ENCODE measurements around the gene TBXA2R. TPM values are rescaled to one million over a fixed set of nuclear protein-coding genes. Genes with fewer than 3 reads are reported as not detected.

TBXA2R gene
- total and polyA plus RNA-seq, 2 donors (not counting 3 experiments of a cell fraction or from before 2014, with no cell fraction given), result 2.4 to 2.9 TPM

GRCh38 chr19:3627351-3627723, 20.7 kb upstream of the TBXA2R start:
- dilution Hi-C loops (cut with MboI; ENCODE audit: extremely low pct_ligation_motif_present, low sequenced_read_pairs), result no loop called here
- no peaks in the 10 kb centered on the region for H3K9me1 ChIP-seq (replicated peaks; ENCODE audit: control insufficient read depth, extremely low read depth, insufficient read depth, low read length)
- no peak overlapping the region for H3K27ac ChIP-seq (ENCODE audit: insufficient read depth, low read depth, low read length)
- intact Hi-C loops (cut with micrococcal nuclease), result loop anchor here (2.0 to 10.0 kb wide), 2 partner anchors 55 to 77 kb away; partner anchors contain the start of genes HMG20B, PIP5K1C and TJP3
- peaks cover 18% of the 10 kb centered on the region for H3K79me2 ChIP-seq (ENCODE audit: control insufficient read depth, insufficient read depth, low read length)
- H3K9me3 ChIP-seq (replicated peaks; ENCODE audit: control insufficient read depth, insufficient read depth, low read length), result no peaks in the 10 kb centered on the region
- no peaks in the 10 kb centered on the region for H4K20me1 ChIP-seq (replicated peaks; ENCODE audit: control insufficient read depth, extremely low read depth, insufficient read depth, low read length)
- no peak overlapping the region for H2AFZ ChIP-seq (ENCODE audit: low read depth, low read length)
- DNase-seq (ENCODE audit: low read depth, low spot score) (no peak), FAIRE-seq (no peak)
- no peak overlapping the region for H3K9ac ChIP-seq (replicated peaks; ENCODE audit: extremely low read depth, insufficient read depth, low read length)
- CTCF ChIA-PET, result interaction anchor here (0.7 to 1.3 kb wide), 2 partner anchors 50 to 65 kb away, joined by 3 to 4 read pairs; no protein-coding TSS in a partner anchor
- no TSS peak for BruUV-seq (replicated peaks)
- TF ChIP-seq GATA2 (IDR thresholded peaks at IDR 0.05; ENCODE audit: insufficient read depth, insufficient read length, low read depth, low read length), result no peak
- TF ChIP-seq POLR2AphosphoS5 (IDR thresholded peaks at IDR 0.05; ENCODE audit: insufficient read depth, low read depth, low read length), result peak; percentile 29
- H3K36me3 ChIP-seq (ENCODE audit: control insufficient read depth in 2 of 2, extremely low read depth in 1 of 2, insufficient read depth in 2 of 2, low read length in 2 of 2), result peaks cover 0 to 20% of the 10 kb centered on the region in 2 experiments
- H3K4me3 ChIP-seq (replicated peaks in 1 of 3; ENCODE audit: insufficient read depth in 1 of 3, low read depth in 1 of 3, low read length in 3 of 3), result no peak overlapping the region
- POLR2A ChIA-PET, result interaction anchor here (0.5 to 1.4 kb wide), 2 partner anchors 18 to 25 kb away, joined by 3 to 4 read pairs; no protein-coding TSS in a partner anchor
- H3K4me2 ChIP-seq (ENCODE audit: insufficient read depth, low read length), result no peak overlapping the region
- H3K4me1 ChIP-seq (ENCODE audit: control insufficient read depth, extremely low read depth, insufficient read depth, low read length), result peaks cover 14% of the 10 kb centered on the region
- no peaks in the 10 kb centered on the region for H3K27me3 ChIP-seq (ENCODE audit: control insufficient read depth in 2 of 2, insufficient read depth in 2 of 2, low read length in 2 of 2)

- Histone ChIP-seq H3K9ac (replicated peaks; ENCODE audit: extremely low read depth, insufficient read depth, low read length) (peak within 1 kb of the TSS; percentile 93), H3K4me1 (ENCODE audit: control insufficient read depth, extremely low read depth, insufficient read depth, low read length) (peaks cover 14% of the 10 kb centered on the region), H3K9me1 (replicated peaks; ENCODE audit: control insufficient read depth, extremely low read depth, insufficient read depth, low read length) (no peaks in the 10 kb centered on the region), H3K4me3 (replicated peaks in 1 of 3; ENCODE audit: insufficient read depth in 1 of 3, low read depth in 1 of 3, low read length in 3 of 3) (peak within 1 kb of the TSS; percentile 70 to 94 (median 88)), H3K36me3 (ENCODE audit: control insufficient read depth in 2 of 2, extremely low read depth in 1 of 2, insufficient read depth in 2 of 2, low read length in 2 of 2) (peaks cover 0 to 16% of the 10 kb centered on the region in 2 experiments), H3K27me3 (ENCODE audit: control insufficient read depth in 2 of 2, insufficient read depth in 2 of 2, low read length in 2 of 2) (no peaks in the 10 kb centered on the region), H2AFZ (ENCODE audit: low read depth, low read length) (peak within 1 kb of the TSS; percentile 83), H3K79me2 (ENCODE audit: control insufficient read depth, insufficient read depth, low read length) (peaks cover 18% of the 10 kb centered on the region), H3K27ac (ENCODE audit: insufficient read depth, low read depth, low read length) (peak within 1 kb of the TSS; percentile 93), H3K4me2 (ENCODE audit: insufficient read depth, low read length) (peak within 1 kb of the TSS; percentile 75), H4K20me1 (replicated peaks; ENCODE audit: control insufficient read depth, extremely low read depth, insufficient read depth, low read length) (no peaks in the 10 kb centered on the region), H3K9me3 (replicated peaks; ENCODE audit: control insufficient read depth, insufficient read depth, low read length) (no peaks in the 10 kb centered on the region)
- peak; percentile 97 for DNase-seq (ENCODE audit: low read depth, low spot score)
- TF ChIP-seq FOS (IDR thresholded peaks at IDR 0.05; ENCODE audit: borderline replicate concordance, insufficient read depth, low read length) (no peak), MYC (IDR thresholded peaks at IDR 0.05; ENCODE audit: low read depth, low read length) (peak; percentile 35), POLR2AphosphoS5 (IDR thresholded peaks at IDR 0.05; ENCODE audit: insufficient read depth, low read depth, low read length) (no peak), POLR2A (IDR thresholded peaks at IDR 0.05; ENCODE audit: low read depth, low read length) (peak; percentile 77), MAX (IDR thresholded peaks at IDR 0.05; ENCODE audit: insufficient read depth, insufficient read length) (peak; percentile 72)
- FAIRE-seq, result peak; percentile 98
- intact Hi-C loops (cut with micrococcal nuclease), result loop anchor here (2.0 to 10.0 kb wide), 2 partner anchors 54 to 78 kb away; partner anchors contain the start of genes HMG20B, PIP5K1C and TJP3
- ChIA-PET CTCF (interaction anchor here (0.7 to 1.3 kb wide), 3 partner anchors 50 to 82 kb away, joined by 3 to 4 read pairs (median 3); no protein-coding TSS in a partner anchor), POLR2A (interaction anchor here (0.5 to 1.4 kb wide), 2 partner anchors 18 to 26 kb away, joined by 3 to 4 read pairs; no protein-coding TSS in a partner anchor)
- dilution Hi-C loops (cut with MboI; ENCODE audit: extremely low pct_ligation_motif_present, low sequenced_read_pairs), result no loop called here
- BruUV-seq (replicated peaks), result no TSS peak
Observed at GRCh38 chr19:3626473-3627350, 20.0 kb upstream of the TBXA2R start, which contains the start of gene CACTIN. TSS of gene CACTIN (minus strand) at chr19:3626790. CDS start at chr19:3626762, 28 bp downstream.

Measured in endothelial cell of umbilical vein (primary cell).